Keratinocyte (primary cell): ENCODE data around the gene ADAMTS17. TPM values are rescaled to one million over a fixed set of nuclear protein-coding genes. Genes with fewer than 3 reads are reported as not detected.

Experiments
- DNase-seq: peaks from one replicate; pipeline ENCODE4 v3.0.0-alpha.2; 2011; ENCODE audit warnings: low read depth, missing footprints, low spot score
- FAIRE-seq: peaks from 2 replicates; lab custom pipeline; 2011; peaks lifted over from hg19 to GRCh38; lab: Jason Lieb, UNC
- H2AFZ ChIP-seq: 2 replicates; pipeline ENCODE4 v1.6.0; 2012; ENCODE audit warnings: low read length, control low read depth, inconsistent platforms; ENCODE audit not compliant: control insufficient read depth
- H3K27ac ChIP-seq: 2 replicates; pipeline ENCODE4 v1.5.1; 2011; ENCODE audit warnings: low read length; ENCODE audit not compliant: control insufficient read depth, insufficient read depth
- H3K27me3 ChIP-seq: 3 replicates; pipeline ENCODE4 v1.6.0; 2011; ENCODE audit warnings: low read length; ENCODE audit not compliant: control insufficient read depth, insufficient read depth; ENCODE audit errors: extremely low read depth
- H3K36me3 ChIP-seq, 2 experiments: 2 replicates in 1 of 2; 3 replicates in 1 of 2; pipeline ENCODE4 v1.5.1; 2011; ENCODE audit warnings: low read length in 2 of 2, mild to moderate bottlenecking in 1 of 2; ENCODE audit not compliant: control insufficient read depth in 2 of 2, insufficient read depth in 2 of 2; ENCODE audit errors: extremely low read depth in 1 of 2
- H3K4me1 ChIP-seq: 3 replicates; pipeline ENCODE4 v1.5.1; 2011; ENCODE audit warnings: low read length; ENCODE audit not compliant: control insufficient read depth, insufficient read depth; ENCODE audit errors: extremely low read depth
- H3K4me2 ChIP-seq: 3 replicates; pipeline ENCODE4 v1.6.0; 2011; ENCODE audit warnings: low read depth, low read length; ENCODE audit not compliant: control insufficient read depth, insufficient read depth; ENCODE audit errors: extremely low read depth
- H3K4me3 ChIP-seq, 3 experiments: fragments of 200-600 bp in 1 of 3; sonication (generic) in 1 of 3; 2 replicates in 2 of 3; 3 replicates in 1 of 3; pipeline ENCODE4 v1.5.1; 2011 to 2016; ENCODE audit warnings: low read length in 3 of 3, mild to moderate bottlenecking in 3 of 3, control low read depth in 2 of 3, inconsistent platforms in 1 of 3, low read depth in 1 of 3, mixed read lengths in 1 of 3, mixed run types in 1 of 3, moderate library complexity in 1 of 3; ENCODE audit not compliant: control insufficient read depth in 2 of 3, insufficient read depth in 2 of 3; ENCODE audit errors: extremely low read depth in 1 of 3
- H3K79me2 ChIP-seq: 2 replicates; pipeline ENCODE4 v1.6.0; 2012; ENCODE audit warnings: low read length; ENCODE audit not compliant: control insufficient read depth, insufficient read depth
- H3K9ac ChIP-seq: 3 replicates; pipeline ENCODE4 v1.6.0; 2011; ENCODE audit warnings: low read length; ENCODE audit not compliant: control insufficient read depth, insufficient read depth; ENCODE audit errors: extremely low read depth
- H3K9me1 ChIP-seq: 3 replicates; pipeline ENCODE4 v1.6.0; 2011; ENCODE audit warnings: low read length; ENCODE audit not compliant: control insufficient read depth, insufficient read depth; ENCODE audit errors: extremely low read depth
- H3K9me3 ChIP-seq: 2 replicates; pipeline ENCODE4 v1.5.1; 2012; ENCODE audit warnings: low read depth, low read length; ENCODE audit not compliant: control insufficient read depth
- H4K20me1 ChIP-seq: 3 replicates; pipeline ENCODE4 v1.6.0; 2011; ENCODE audit warnings: low read length; ENCODE audit not compliant: control insufficient read depth, insufficient read depth; ENCODE audit errors: extremely low read depth
- EZH2 ChIP-seq: IDR thresholded peaks from one replicate; pipeline ENCODE4 v1.6.1; 2012; ENCODE audit warnings: inconsistent platforms, mild to moderate bottlenecking, low read length, moderate library complexity
- dilution Hi-C: fragments of 300-500 bp; cut with MboI; formaldehyde crosslinking; loops from one replicate; pipeline ENCODE4 v1.7.0; 2020; ENCODE audit warnings: low sequenced_read_pairs; ENCODE audit not compliant: extremely low pct_ligation_motif_present
- polyA plus RNA-seq, 5 experiments: library from polyadenylated mRNA; depleted of rRNA in 3 of 5; stranded (reverse) in 3 of 5; stranded (forward) in 1 of 5; unstranded in 1 of 5; fragments of >200 nt; gene quantifications; 1 replicate in 1 of 5; 2 replicates in 3 of 5; 3 replicates in 1 of 5; pipeline versions ENCODE4 v1.2.1 to v1.2.3, GENCODE V29; 2011 to 2012; ENCODE audit warnings: missing spikeins in 2 of 5, low read depth in 1 of 5, low replicate concordance in 1 of 5
- TF ChIP-seq, protein P1 (sequence below), 3 experiments: IDR thresholded peaks in 1 of 3; conservative IDR thresholded peaks in 1 of 3; optimal IDR thresholded peaks in 1 of 3; 2 replicates in 2 of 3; 3 replicates in 1 of 3; pipeline versions ENCODE3 to v1.5.1; 2011; ENCODE audit warnings: low read length in 3 of 3, mild to moderate bottlenecking in 3 of 3, moderate library complexity in 2 of 3, control low read depth in 1 of 3, inconsistent platforms in 1 of 3; ENCODE audit not compliant: insufficient read depth in 2 of 3; ENCODE audit errors: extremely low read depth in 1 of 3

ADAMTS17 gene
- polyA plus RNA-seq, 1 donor (not counting 4 experiments of a cell fraction or from before 2014, with no cell fraction given) = 0.18 TPM

DNA sequence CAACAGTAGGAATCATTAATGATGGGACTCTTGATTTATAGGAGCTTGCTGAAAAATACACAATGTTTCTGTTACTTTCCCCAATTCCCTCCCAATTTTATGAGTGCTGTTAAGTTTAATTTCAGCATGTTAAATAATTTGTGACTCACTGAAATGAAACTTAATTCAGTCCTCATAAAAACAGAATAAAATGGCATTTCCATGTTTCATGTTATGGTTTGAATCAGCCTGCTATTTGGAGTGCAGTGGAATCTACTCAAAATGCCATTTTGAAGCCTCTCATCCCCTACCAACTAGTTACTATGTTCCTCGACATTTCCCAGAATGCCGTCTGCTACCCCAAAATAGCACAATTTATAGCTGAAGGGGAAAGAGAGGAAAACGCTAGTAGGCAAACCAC, 237.5 kb downstream of the ADAMTS17 start:
- Histone ChIP-seq H3K4me2 (no peak overlapping the region), H3K4me1 (no peaks in the 10 kb centered on the region), H3K4me3 (no peak overlapping the region), H3K9ac (no peak overlapping the region), H3K79me2 (no peaks in the 10 kb centered on the region), H3K36me3 (no peaks in the 10 kb centered on the region), H3K27ac (no peak overlapping the region), H4K20me1 (no peaks in the 10 kb centered on the region), H3K27me3 (peaks cover 32% of the 10 kb centered on the region), H3K9me3 (no peaks in the 10 kb centered on the region), H3K9me1 (no peaks in the 10 kb centered on the region), H2AFZ (no peak overlapping the region)
- FAIRE-seq (no peak), DNase-seq (no peak)
- dilution Hi-C loops = no loop called here
- TF ChIP-seq, protein P1, sequence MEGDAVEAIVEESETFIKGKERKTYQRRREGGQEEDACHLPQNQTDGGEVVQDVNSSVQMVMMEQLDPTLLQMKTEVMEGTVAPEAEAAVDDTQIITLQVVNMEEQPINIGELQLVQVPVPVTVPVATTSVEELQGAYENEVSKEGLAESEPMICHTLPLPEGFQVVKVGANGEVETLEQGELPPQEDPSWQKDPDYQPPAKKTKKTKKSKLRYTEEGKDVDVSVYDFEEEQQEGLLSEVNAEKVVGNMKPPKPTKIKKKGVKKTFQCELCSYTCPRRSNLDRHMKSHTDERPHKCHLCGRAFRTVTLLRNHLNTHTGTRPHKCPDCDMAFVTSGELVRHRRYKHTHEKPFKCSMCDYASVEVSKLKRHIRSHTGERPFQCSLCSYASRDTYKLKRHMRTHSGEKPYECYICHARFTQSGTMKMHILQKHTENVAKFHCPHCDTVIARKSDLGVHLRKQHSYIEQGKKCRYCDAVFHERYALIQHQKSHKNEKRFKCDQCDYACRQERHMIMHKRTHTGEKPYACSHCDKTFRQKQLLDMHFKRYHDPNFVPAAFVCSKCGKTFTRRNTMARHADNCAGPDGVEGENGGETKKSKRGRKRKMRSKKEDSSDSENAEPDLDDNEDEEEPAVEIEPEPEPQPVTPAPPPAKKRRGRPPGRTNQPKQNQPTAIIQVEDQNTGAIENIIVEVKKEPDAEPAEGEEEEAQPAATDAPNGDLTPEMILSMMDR (optimal IDR thresholded peaks at IDR 0.05 in 1 of 3, IDR thresholded peaks at IDR 0.05 in 1 of 3, conservative IDR thresholded peaks at IDR 0.05 in 1 of 3; ENCODE audit: extremely low read depth in 1 of 3, insufficient read depth in 2 of 3, low read length in 3 of 3) = no peak
- TF ChIP-seq EZH2 = no peak

- no peak for DNase-seq
- Histone ChIP-seq H3K4me2 (no peak overlapping the region), H3K9me3 (no peaks in the 10 kb centered on the region), H2AFZ (no peak overlapping the region), H3K27ac (no peak overlapping the region), H3K4me1 (no peaks in the 10 kb centered on the region), H3K9ac (no peak overlapping the region), H3K27me3 (peaks cover 36% of the 10 kb centered on the region), H3K36me3 (no peaks in the 10 kb centered on the region), H3K9me1 (no peaks in the 10 kb centered on the region), H4K20me1 (no peaks in the 10 kb centered on the region), H3K4me3 (no peak overlapping the region), H3K79me2 (no peaks in the 10 kb centered on the region)
- dilution Hi-C loops = no loop called here
- FAIRE-seq = no peak
- TF ChIP-seq, protein P1 (optimal IDR thresholded peaks at IDR 0.05 in 1 of 3, IDR thresholded peaks at IDR 0.05 in 1 of 3, conservative IDR thresholded peaks at IDR 0.05 in 1 of 3; ENCODE audit: extremely low read depth in 1 of 3, insufficient read depth in 2 of 3, low read length in 3 of 3) = no peak
- TF ChIP-seq EZH2 = no peak
Measured at GRCh38 chr15:100103828-100104227, 237.9 kb downstream of the ADAMTS17 start.
